HCT116 (cell line): Measurements from ENCODE around the gene SERPINA3. TPM values are rescaled to one million over a fixed set of nuclear protein-coding genes. Genes with fewer than 3 reads are reported as not detected.

ENCODE experiments used
- ATAC-seq: fragments of 200-7000 bp; cut with Tn5 transposase; 2 replicates; pipeline ENCODE4 v1.9.1; 2020; ENCODE audit warnings: mild to moderate bottlenecking, moderate library complexity
- BruUV-seq: library from RNA; stranded (reverse); fragments of 400-500 nt; replicated peaks from 2 replicates; lab custom pipeline; 2021; lab: Mats Ljungman, UMichigan
- CTCF ChIA-PET: fragments of 300-600 bp; sonication (Branson Sonifier 250); formaldehyde crosslinking; loops from one replicate; lab custom pipeline; 2021; ENCODE audit warnings: antibody characterized with exemption; lab: Charles Lee
- POLR2A ChIA-PET: fragments of 300-600, 350-600 bp; sonication (Branson Sonifier 250); formaldehyde crosslinking; loops from one replicate; lab custom pipeline; 2021; ENCODE audit warnings: antibody characterized with exemption; lab: Charles Lee
- RAD21 ChIA-PET, 2 experiments: fragments of 300-600 bp; sonication (Branson Sonifier 250); formaldehyde crosslinking; loops; one replicate each; lab custom pipeline; 2023; ENCODE audit warnings: low total read pairs in 2 of 2; ENCODE audit not compliant: uncharacterized antibody in 2 of 2, unreplicated experiment in 2 of 2, low non-redundant PET in 1 of 2; lab: Charles Lee
- DNase-seq: peaks from one replicate; pipeline ENCODE4 v3.0.0-alpha.2; 2010; ENCODE audit warnings: low read depth, low spot score
- H2AFZ ChIP-seq: fragments of 200-600 bp; shearing (Covaris generic), sonication (generic); 2 replicates; pipeline ENCODE4 v1.6.1; 2017; ENCODE audit warnings: low read depth, mixed run types, mixed read lengths, antibody characterized with exemption, low read length; ENCODE audit not compliant: poor library complexity, severe bottlenecking
- H3K27ac ChIP-seq: 2 replicates; pipeline ENCODE4 v1.5.1; 2012; ENCODE audit warnings: low read depth, low read length
- H3K27me3 ChIP-seq: fragments of 200-600 bp; sonication (generic); 2 replicates; pipeline ENCODE4 v1.6.1; 2016; ENCODE audit warnings: mixed run types, low read length, mixed read lengths; ENCODE audit not compliant: insufficient read depth
- H3K36me3 ChIP-seq, 2 experiments: fragments of 200-500 bp in 1 of 2; fragments of 200-600 bp in 1 of 2; sonication (Bioruptor generic) in 1 of 2; sonication (generic) in 1 of 2; 2 replicates each; pipeline versions ENCODE4 v1.5.1 to v1.6.1; 2014 to 2016; ENCODE audit warnings: low read length in 2 of 2, inconsistent platforms in 1 of 2, mixed read lengths in 1 of 2, mixed run types in 1 of 2; ENCODE audit not compliant: insufficient read depth in 2 of 2, control insufficient read depth in 1 of 2
- H3K4me1 ChIP-seq, 2 experiments: fragments of 200-600 bp in 1 of 2; sonication (generic) in 1 of 2; 2 replicates each; pipeline versions ENCODE4 v1.5.1 to v1.6.1; 2012 to 2017; ENCODE audit warnings: low read length in 2 of 2, inconsistent platforms in 1 of 2, mild to moderate bottlenecking in 1 of 2, mixed read lengths in 1 of 2, mixed run types in 1 of 2, moderate library complexity in 1 of 2; ENCODE audit not compliant: insufficient read depth in 2 of 2, control insufficient read depth in 1 of 2
- H3K4me2 ChIP-seq: fragments of 200-600 bp; sonication (generic); 2 replicates; pipeline ENCODE4 v1.6.1; 2017; ENCODE audit warnings: mixed run types, low read length, mixed read lengths
- H3K4me3 ChIP-seq, 2 experiments: fragments of 200-600 bp in 1 of 2; sonication (generic) in 1 of 2; replicated peaks in 1 of 2; 2 replicates each; pipeline ENCODE4 v1.5.1; 2011 to 2016; ENCODE audit warnings: low read length in 2 of 2, control low read depth in 1 of 2, low read depth in 1 of 2, mild to moderate bottlenecking in 1 of 2, mixed read lengths in 1 of 2, mixed run types in 1 of 2
- H3K79me2 ChIP-seq: fragments of 200-600 bp; sonication (generic); 2 replicates; pipeline ENCODE4 v1.6.1; 2017; ENCODE audit warnings: mild to moderate bottlenecking, mixed run types, low read length, moderate library complexity, mixed read lengths; ENCODE audit not compliant: insufficient read depth
- H3K9ac ChIP-seq: fragments of 200-600 bp; sonication (generic); 2 replicates; pipeline ENCODE4 v1.6.1; 2016; ENCODE audit warnings: low read length, mixed read lengths
- H3K9me2 ChIP-seq: fragments of 200-600 bp; sonication (generic), shearing (Covaris generic); 2 replicates; pipeline ENCODE4 v1.6.1; 2017; ENCODE audit warnings: mixed run types, mild to moderate bottlenecking, moderate library complexity; ENCODE audit not compliant: insufficient read depth
- H3K9me3 ChIP-seq, 2 experiments: fragments of 200-500 bp in 1 of 2; fragments of 200-600 bp in 1 of 2; sonication (Bioruptor generic) in 1 of 2; sonication (generic) in 1 of 2; 2 replicates each; pipeline ENCODE4 v1.6.1; 2014 to 2017; ENCODE audit warnings: low read length in 2 of 2, mixed read lengths in 2 of 2, inconsistent platforms in 1 of 2, low read depth in 1 of 2, mild to moderate bottlenecking in 1 of 2, mixed run types in 1 of 2, moderate library complexity in 1 of 2; ENCODE audit not compliant: control insufficient read depth in 1 of 2, insufficient read depth in 1 of 2
- H4K20me1 ChIP-seq: fragments of 200-600 bp; sonication (generic), shearing (Covaris generic); 2 replicates; pipeline ENCODE4 v1.6.1; 2017; ENCODE audit warnings: mixed run types, mild to moderate bottlenecking, moderate library complexity; ENCODE audit not compliant: insufficient read depth
- ATF3 ChIP-seq: IDR thresholded peaks from 2 replicates; pipeline ENCODE4 v1.6.1; 2012
- CBX3 ChIP-seq: IDR thresholded peaks from 2 replicates; pipeline ENCODE4 v1.6.1; 2012; ENCODE audit warnings: low read depth
- CEBPB ChIP-seq: IDR thresholded peaks from 2 replicates; pipeline ENCODE4 v1.6.1; 2012; ENCODE audit warnings: low read depth
- ELF1 ChIP-seq: IDR thresholded peaks from 2 replicates; pipeline ENCODE4 v1.6.1; 2012; ENCODE audit warnings: low read depth, borderline replicate concordance
- EZH2phosphoT487 ChIP-seq: fragments of 200-600 bp; IDR thresholded peaks from 2 replicates; pipeline ENCODE4 v1.6.1; 2018; ENCODE audit warnings: antibody characterized with exemption, borderline replicate concordance
- MAX ChIP-seq: IDR thresholded peaks from 2 replicates; pipeline ENCODE4 v1.6.1; 2012
- POLR2A ChIP-seq: IDR thresholded peaks from 2 replicates; pipeline ENCODE4 v1.7.0; 2011; ENCODE audit warnings: borderline replicate concordance; ENCODE audit not compliant: insufficient read depth, insufficient read length; ENCODE audit errors: extremely low read depth
- REST ChIP-seq: IDR thresholded peaks from 2 replicates; pipeline ENCODE4 v1.6.1; 2012; ENCODE audit warnings: low read depth
- SIN3A ChIP-seq: IDR thresholded peaks from 2 replicates; pipeline ENCODE4 v1.6.1; 2012; ENCODE audit warnings: low read depth
- TCF7L2 ChIP-seq: IDR thresholded peaks from 2 replicates; pipeline ENCODE4 v1.7.0; 2011; ENCODE audit warnings: borderline replicate concordance, inconsistent platforms; ENCODE audit not compliant: insufficient read depth, insufficient read length; ENCODE audit errors: extremely low read depth
- ZFX ChIP-seq: fragments of 450-650 bp; IDR thresholded peaks from 2 replicates; pipeline ENCODE4 v1.6.1; 2017
- ZNF274 ChIP-seq: fragments of 200-500 bp; sonication (Bioruptor generic); IDR thresholded peaks from 2 replicates; pipeline ENCODE4 v1.6.1; 2014; ENCODE audit warnings: mild to moderate bottlenecking, low read depth, low read length, inconsistent platforms
- intact Hi-C: fragments of 100-400 bp; cut with micrococcal nuclease; formaldehyde crosslinking; loops from 2 replicates; pipeline ENCODE4 v1.10.0; 2022
- total RNA-seq: library from RNA; stranded (reverse); gene quantifications from one replicate; pipeline ENCODE4 v1.2.1, GENCODE V29; 2021; ENCODE audit not compliant: unreplicated experiment
- TF ChIP-seq, protein P1 (sequence below): IDR thresholded peaks from 2 replicates; pipeline ENCODE4 v1.6.1; 2011; ENCODE audit warnings: mild to moderate bottlenecking, low read length, moderate library complexity; ENCODE audit not compliant: insufficient replicate concordance; ENCODE audit errors: extremely low read depth

SERPINA3 gene
- total RNA-seq, 1 experiment from 2014 or later = 4.3 TPM

- Histone ChIP-seq H3K9ac (no peak overlapping the region), H3K9me2 (no peaks in the 10 kb centered on the region), H3K4me1 (no peaks in the 10 kb centered on the region), H3K27me3 (peaks cover 8% of the 10 kb centered on the region; the same call in 1 of the 2 replicates), H2AFZ (no peak overlapping the region), H3K9me3 (no peaks in the 10 kb centered on the region), H3K4me2 (no peak overlapping the region), H3K27ac (no peak overlapping the region), H3K4me3 (no peak overlapping the region), H4K20me1 (no peaks in the 10 kb centered on the region), H3K79me2 (no peaks in the 10 kb centered on the region), H3K36me3 (no peaks in the 10 kb centered on the region)
- BruUV-seq = no TSS peak
- DNase-seq (no peak), ATAC-seq (no peak)
- intact Hi-C loops = no loop called here
- TF ChIP-seq ELF1 (no peak), ZFX (no peak), SIN3A (no peak), EZH2phosphoT487 (no peak), CBX3 (no peak), MAX (no peak)
- ChIA-PET POLR2A (interaction anchor here (0.7 kb wide), 1 partner anchor 11 kb away, joined by 3 read pairs; no protein-coding TSS in a partner anchor), CTCF (no interaction called here), RAD21 (no interaction called here)
These were observed 47.7 kb downstream of the SERPINA3 start for GRCh38 chr14:94659901-94660300.

GRCh38 chr14:94660306-94660946 is 48.2 kb downstream of the SERPINA3 start:
- no TSS peak for BruUV-seq
- H3K4me2 ChIP-seq = no peak overlapping the region
- intact Hi-C loops = no loop called here
- H3K27ac ChIP-seq = no peak overlapping the region
- H3K79me2 ChIP-seq = no peaks in the 10 kb centered on the region
- no peaks in the 10 kb centered on the region for H3K36me3 ChIP-seq
- H3K9me3 ChIP-seq = no peaks in the 10 kb centered on the region
- CTCF ChIA-PET = no interaction called here
- POLR2A ChIA-PET = interaction anchor here (0.7 kb wide), 1 partner anchor 11 kb away, joined by 3 read pairs; no protein-coding TSS in a partner anchor
- no peak overlapping the region for H2AFZ ChIP-seq
- H3K27me3 ChIP-seq = peaks cover 8% of the 10 kb centered on the region; the same call in 1 of the 2 replicates
- no peak for ATAC-seq
- H4K20me1 ChIP-seq = no peaks in the 10 kb centered on the region
- H3K4me1 ChIP-seq = no peaks in the 10 kb centered on the region
- no peak overlapping the region for H3K9ac ChIP-seq
- no peaks in the 10 kb centered on the region for H3K9me2 ChIP-seq
- no peak for DNase-seq
- H3K4me3 ChIP-seq = no peak overlapping the region
- RAD21 ChIA-PET = no interaction called here
- TF ChIP-seq, protein P1, sequence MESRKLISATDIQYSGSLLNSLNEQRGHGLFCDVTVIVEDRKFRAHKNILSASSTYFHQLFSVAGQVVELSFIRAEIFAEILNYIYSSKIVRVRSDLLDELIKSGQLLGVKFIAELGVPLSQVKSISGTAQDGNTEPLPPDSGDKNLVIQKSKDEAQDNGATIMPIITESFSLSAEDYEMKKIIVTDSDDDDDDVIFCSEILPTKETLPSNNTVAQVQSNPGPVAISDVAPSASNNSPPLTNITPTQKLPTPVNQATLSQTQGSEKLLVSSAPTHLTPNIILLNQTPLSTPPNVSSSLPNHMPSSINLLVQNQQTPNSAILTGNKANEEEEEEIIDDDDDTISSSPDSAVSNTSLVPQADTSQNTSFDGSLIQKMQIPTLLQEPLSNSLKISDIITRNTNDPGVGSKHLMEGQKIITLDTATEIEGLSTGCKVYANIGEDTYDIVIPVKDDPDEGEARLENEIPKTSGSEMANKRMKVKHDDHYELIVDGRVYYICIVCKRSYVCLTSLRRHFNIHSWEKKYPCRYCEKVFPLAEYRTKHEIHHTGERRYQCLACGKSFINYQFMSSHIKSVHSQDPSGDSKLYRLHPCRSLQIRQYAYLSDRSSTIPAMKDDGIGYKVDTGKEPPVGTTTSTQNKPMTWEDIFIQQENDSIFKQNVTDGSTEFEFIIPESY = no peak
- no peak for TF ChIP-seq CEBPB
- TF ChIP-seq ZFX = no peak
- no peak for TF ChIP-seq REST
- no peak for TF ChIP-seq ZNF274
- no peak for TF ChIP-seq TCF7L2
- TF ChIP-seq SIN3A = no peak
- TF ChIP-seq ATF3 = no peak
- TF ChIP-seq POLR2A = no peak
